Cardiac septum (tissue), 1 donor: ENCODE data around the gene KAZN. TPM values are rescaled to one million over a fixed set of nuclear protein-coding genes. Genes with fewer than 3 reads are reported as not detected.

ENCODE experiments used
- DNase-seq: peaks from one replicate; pipeline ENCODE4 v3.0.0-alpha.2; 2020; ENCODE audit warnings: low spot score
- intact Hi-C: fragments of 100-400 bp; cut with DNase I; formaldehyde crosslinking; loops from one replicate; pipeline ENCODE4 v1.14.0; 2022
- total RNA-seq: library from RNA; stranded (reverse); fragmentation: NEBNext Ultra II Directional; extraction: Animal tissue kit (Norgen Biotek cat#: 25700); gene quantifications from one replicate; pipeline ENCODE4 v1.2.1, GENCODE V29; 2021
- donor health status: DM: no; HTN: no; CAD: no.

The KAZN gene
- total RNA-seq, 1 donor from 2014 or later = 3.1 TPM

DNA sequence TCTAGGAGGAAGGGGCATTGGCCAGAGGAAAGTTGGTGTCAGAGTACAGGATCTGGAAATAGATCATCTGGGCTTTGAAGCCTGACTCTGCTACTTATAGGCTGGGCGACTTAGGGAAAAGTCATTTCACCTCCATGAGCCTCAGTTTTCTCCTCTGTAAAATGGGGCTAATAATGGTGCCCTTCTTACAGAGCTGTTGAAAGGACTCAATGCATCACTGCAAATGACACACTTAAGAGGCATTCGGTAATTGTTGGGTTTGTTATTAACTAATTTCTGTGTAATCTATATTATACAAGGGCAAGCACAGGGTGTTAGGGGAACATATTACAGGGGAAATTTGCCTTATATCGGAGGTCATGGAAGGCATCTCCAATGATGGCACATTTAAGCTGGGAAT is 96.1 kb downstream of the KAZN start:
- intact Hi-C loops = no loop called here
- DNase-seq = no peak

DNA sequence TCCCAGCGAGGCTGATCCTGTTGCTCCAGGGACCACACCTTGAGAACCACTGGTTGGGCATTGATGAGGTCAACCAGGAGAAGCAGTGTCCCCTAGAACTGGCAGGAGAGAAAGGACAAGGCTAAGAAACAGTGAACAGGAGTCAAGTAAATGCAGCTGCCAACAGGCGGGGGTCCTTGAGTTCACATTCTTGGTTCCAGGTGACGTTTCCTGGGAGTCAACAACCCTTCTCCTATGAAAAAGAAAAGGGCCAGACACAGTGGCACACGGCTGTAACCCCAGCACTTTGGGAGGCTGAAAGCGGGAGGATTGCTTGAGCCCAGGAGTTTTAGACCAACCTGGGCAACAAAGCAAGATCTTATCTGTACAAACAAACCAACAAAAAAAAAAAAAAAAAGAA is 98.3 kb downstream of the KAZN start:
- intact Hi-C loops = no loop called here
- no peak for DNase-seq

DNA sequence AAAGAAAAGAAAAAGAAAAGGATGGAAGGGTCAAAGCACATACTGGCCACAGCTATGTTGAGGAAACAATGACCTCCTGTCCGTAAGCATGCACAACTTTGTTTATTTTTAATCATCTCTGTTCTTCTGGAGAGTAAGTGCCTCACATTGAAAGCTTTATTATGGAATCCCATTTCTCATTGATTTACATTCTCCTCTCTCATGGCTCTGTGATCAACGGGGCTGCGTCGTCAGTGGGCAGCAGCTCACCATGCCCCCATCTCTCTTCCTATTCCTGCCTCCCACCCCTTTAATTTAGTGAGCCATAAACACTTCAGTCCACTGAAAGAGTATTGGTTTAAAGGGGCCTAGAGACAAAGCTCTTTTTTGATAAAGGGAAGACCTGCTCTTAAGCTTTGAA is 98.9 kb downstream of the KAZN start:
- intact Hi-C loops = no loop called here
- no peak for DNase-seq

DNA sequence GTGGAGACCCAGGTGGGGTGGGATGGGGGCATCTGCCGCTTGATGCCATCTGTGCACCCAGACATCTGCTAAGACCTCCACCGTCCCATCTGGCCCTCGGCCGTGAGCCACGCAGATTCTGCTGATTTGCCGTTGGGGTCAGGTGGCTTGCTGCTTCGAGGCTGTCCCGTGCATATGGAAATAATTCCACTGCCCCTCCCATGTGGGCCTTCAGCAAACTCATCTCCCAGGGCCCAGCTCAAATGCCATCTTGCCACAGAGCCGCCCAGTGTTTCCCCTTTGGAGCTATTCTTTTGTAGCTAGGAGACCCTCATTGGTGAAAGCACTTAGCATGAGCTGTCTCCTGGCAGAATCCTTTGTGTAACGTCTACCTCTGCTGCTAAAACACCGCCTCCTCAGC is 99.8 kb downstream of the KAZN start:
- intact Hi-C loops = no loop called here
- no peak for DNase-seq

DNA sequence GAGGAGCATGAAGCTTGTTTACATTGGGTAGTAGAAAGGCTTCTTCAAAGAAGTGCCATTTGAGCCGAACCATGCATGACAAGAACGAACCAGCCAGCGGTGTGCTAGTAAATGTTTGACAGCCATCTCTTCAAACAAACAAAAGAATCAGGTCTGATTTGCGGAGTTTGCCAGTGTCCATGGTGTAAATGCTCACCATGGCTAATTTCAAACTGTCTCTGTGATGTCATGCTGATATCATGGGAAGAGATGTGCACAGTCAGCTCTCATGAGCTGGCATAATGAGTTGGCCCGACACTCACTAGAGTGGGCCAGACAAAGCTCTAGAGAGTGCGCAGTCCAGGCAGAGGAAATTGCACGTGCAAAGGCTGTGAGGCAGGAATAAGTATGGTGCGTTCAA is 101.1 kb downstream of the KAZN start:
- intact Hi-C loops = no loop called here
- no peak for DNase-seq

DNA sequence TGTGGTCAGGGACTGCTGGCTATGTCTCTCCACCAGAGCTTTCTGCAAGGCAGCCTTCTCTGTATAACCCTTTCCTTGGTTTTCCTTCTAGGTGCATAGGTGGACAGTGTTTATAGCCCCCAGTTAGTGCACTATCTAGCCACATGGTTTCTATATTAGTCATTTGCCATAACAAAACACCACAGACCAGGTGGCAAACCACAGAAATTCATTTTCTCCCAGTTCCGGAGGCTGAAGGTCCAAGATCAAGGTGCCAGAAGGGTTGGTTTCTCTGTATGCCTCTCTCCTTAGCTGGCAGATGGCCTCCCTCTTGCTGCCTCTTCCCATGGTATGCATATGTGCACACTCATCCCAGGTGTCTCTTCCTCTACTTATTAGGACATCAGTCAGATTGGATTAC is 106.4 kb downstream of the KAZN start:
- intact Hi-C loops = no loop called here
- no peak for DNase-seq

DNA sequence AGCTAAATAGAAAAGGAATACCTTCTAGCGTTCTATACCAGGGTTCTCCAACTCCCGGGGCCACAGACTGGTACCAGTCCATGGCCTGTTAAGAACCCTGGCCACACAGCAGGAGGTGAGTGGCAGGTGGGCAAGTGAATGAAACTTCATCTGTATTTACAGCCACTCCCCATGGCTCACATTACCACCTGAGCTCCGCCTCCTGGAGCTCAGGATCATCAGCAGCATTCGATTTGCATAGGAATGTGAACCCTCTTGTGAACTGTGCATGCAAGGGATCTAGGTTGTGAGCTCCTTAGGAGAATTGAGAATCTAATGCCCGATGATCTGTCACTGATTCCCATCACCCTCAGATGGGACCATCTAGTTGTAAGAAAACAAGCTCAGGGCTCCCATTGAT is 107.3 kb downstream of the KAZN start:
- intact Hi-C loops = no loop called here
- no peak for DNase-seq

DNA sequence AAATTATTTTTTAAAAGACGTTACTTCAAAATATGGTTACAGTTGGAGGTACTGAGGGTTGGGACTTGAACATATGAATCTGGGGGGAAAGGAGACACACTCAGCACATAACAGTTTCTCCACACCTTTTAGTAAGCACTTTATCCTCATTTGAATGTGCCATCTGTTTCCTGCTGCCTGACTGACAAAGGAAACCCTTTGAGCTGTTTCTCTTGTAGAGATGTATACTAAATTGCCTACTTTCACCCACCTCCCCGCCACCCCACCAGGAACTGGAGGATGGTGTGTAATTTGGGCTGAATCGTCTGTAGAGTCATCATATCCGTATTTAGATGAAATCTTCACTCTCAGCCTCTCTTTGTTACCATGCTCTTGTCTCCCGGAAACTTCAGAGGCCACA is 108.1 kb downstream of the KAZN start:
- intact Hi-C loops = no loop called here
- no peak for DNase-seq

DNA sequence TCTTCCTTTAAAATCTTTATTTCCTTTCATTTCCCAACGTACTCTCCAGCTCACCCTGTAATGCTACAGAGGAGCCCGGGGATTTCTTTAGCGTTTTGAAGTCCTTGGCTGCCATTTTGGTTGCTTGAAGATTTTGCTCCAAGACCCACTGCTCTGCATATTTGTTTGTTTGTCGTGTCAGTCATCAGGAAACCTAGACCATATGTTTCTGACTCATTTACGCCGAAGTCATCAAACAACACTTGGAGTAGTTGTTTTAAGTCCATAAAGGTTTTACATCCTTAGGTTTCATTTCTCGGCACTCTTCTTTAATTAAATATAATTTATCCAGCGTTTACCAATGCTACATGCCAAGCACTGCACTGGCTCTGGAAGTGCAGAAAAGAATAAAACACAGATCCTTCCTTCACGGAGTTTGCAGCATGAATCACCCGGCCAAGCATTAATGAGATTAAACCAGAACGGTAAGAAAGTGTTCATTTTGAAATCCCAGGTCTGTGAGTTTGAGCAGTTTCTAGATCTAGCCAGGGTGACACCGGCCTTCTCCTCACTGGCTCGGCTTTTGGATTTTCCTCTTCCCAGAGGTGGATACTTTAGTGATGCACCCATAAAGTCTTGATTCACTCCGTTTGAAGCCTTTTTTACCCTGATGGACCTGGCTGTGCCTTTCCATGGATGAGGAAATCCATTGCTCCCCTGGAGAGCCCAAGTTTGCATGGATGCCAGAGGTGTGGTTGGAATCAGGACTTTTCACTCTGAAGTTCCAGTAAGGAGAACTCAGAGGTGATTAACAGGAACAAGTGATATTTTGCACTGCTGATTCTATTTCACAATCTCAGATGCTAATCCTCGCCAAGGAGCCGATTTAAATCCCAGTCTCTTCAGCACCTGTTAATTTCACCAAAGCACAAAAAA is 109.3 kb downstream of the KAZN start:
- no peak for DNase-seq
- intact Hi-C loops = no loop called here

DNA sequence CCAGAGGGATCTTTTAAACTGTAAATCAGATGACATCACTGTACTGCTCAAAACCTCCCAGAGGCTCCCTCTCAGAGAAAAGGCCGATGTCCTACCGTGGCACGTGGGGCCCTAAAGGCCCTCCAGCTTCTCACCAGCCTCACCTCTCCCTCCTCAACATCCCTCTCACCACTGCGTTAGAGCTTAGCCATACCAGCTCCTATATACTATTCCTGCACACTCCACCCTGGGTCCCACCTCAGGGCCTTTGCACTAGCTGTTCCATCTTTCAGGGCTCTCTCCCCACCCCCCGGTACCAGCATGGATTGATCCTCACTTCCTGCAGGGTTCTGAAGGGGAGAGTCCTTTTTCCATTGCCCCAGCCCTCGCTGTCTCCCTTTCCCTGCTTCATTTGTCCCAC is 111.8 kb downstream of the KAZN start:
- DNase-seq = no peak
- intact Hi-C loops = no loop called here

DNA sequence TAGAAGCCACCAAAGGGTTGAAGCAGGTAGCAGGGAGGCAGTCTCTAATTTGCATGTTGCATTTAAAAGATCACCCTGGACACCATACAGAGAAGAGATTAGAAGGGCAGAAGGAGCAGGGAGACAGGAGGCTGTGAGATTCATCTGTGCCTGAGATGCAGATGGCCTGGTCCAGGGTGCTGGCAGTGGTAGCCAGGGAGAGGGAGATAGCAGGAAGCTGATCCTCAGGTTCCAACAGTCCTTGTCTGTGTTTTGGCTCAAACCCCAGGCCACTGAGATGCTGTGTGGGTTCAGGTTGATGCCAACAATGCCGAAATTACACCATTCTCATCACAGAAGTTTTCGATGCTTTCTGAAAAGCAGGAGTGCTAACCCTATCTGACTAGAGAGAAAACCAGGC is 113.7 kb downstream of the KAZN start:
- DNase-seq = no peak
- intact Hi-C loops = no loop called here

DNA sequence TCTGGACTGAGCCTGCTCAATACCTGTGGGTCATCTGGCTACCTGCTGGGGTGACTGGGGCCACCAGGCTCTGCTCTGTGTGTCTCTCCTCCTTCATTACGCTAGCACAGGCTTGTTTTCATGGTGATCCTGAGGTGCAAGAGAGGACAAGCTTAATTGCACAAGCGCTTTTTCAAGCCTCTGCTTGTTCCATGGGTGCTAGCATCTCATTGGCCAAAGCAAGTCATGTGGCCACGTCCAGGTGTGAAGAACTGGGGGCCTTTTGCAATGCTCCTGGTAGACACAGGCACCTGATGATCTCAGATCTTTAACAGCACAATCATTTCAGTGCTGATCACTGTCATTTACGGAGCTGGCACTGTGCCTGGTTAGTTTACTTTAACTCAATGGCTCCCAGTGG is 114.6 kb downstream of the KAZN start:
- intact Hi-C loops = no loop called here
- DNase-seq = no peak

DNA sequence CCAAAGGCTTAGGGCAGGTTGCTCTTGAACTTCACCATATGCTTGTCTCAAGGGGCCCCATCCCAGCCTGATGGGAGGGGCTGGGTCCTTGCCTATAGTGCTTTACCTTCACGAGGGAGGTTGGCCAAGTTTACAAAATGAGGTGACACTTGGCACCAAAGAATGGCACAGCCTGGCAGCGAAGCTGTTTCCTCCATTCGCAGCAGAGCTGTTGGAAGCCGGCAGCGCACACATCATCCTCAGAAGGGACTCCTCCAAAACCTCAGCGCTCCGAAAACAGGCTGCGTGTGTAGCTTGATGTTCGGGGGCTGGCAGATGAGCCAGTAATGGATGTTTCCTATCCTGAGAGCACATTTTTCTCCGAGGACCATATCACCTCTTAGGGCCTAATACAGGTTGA is 116.8 kb downstream of the KAZN start:
- intact Hi-C loops = no loop called here

DNA sequence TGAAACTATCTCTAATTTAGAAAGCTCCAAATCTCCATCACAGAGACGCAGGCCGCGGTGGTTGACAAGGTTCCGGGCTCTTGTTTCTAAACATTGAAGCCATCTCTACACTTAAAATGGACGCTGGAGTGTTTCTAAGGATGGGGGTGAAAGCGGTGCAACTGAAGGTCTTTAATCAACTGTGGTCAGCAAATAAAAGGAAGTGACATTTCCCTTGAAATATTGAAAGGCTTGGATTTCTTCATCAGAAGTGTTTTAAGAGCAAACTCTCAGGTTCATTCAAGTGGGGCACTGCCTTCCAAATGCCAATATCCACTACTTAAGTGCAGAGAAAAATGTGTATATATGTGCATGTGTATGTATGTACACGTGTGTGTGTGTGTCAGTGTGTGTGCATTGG is 117.3 kb downstream of the KAZN start:
- no peak for DNase-seq
- intact Hi-C loops = no loop called here

More for the DNA sequence above, 116.8 kb downstream of the KAZN start:
- DNase-seq = no peak

DNA sequence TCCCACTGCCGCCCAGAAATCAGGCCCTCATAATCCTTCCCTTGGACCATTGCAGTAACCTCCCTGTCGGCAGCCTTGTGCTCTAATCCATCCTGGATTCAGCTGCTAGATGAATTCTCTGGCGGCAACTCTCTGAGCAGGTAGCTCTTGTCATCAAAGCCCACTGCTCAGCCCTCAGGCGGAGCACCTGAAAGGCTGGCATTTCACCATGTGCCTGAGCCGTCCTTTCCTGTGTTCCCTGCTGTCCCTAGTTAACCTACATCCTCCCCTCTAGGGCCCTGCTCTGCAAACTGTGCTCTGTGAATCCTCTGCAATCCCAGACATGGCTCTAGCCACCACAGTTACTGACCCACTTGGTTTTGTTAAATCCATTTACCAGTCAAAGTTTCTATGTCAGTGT is 118.0 kb downstream of the KAZN start:
- no peak for DNase-seq
- intact Hi-C loops = no loop called here

DNA sequence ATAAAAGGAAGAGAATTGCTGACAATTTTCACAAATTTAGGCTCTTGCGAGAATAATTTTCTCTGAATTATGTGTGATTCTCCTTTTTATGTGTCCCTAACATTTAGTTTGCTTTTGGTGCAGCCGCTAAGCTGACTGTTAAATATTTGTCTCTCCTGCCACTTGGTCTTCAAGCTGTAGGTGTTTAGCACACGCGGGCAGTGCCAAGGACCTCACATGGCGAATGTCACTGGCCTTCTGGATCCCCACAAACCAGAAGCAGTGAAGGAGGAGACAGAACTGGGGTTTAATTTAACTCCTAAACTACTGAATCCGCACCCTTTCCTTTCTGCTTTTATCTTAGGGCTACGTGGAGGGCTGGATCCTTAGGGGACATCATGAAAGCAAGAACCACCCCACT is 120.0 kb downstream of the KAZN start:
- intact Hi-C loops = no loop called here
- DNase-seq = no peak

DNA sequence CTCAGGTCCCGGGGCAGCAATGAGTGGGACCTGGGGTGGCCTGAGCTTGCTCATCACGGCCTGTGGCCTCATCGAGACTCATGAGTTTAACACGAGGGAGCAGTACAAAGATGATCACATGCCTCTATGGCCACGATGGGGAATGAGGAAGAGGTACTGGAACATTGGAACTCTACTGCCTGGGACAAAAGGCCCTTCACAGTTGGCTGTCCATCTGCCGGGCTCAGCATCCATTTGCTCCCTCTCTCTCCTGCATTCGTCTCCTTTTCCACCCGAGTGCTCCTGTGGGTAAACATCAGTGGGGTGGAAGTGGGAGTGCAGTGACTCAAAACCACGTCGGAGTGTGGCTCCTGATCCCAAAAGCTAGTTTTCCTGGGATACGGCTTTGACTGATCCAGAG is 124.9 kb downstream of the KAZN start:
- intact Hi-C loops = no loop called here
- DNase-seq = no peak

DNA sequence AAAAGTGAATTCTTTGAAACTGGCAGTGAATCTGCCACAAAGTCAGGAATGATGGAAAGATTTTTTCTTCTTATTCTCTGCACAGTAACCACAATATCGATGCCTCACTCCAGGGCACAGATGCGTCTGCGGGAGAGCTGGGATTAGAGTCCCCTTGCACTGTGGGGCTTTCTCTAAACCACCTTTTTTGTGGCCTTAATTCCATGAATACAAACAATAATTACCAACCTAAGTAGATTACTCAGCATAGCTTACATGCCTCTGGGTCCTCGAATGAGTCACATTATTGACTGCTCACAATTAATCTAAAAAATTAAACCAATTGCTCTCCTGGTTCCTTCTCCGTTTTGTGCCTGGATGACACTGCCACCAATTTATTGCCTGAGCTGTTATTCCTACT is 125.8 kb downstream of the KAZN start:
- DNase-seq = no peak
- intact Hi-C loops = no loop called here

DNA sequence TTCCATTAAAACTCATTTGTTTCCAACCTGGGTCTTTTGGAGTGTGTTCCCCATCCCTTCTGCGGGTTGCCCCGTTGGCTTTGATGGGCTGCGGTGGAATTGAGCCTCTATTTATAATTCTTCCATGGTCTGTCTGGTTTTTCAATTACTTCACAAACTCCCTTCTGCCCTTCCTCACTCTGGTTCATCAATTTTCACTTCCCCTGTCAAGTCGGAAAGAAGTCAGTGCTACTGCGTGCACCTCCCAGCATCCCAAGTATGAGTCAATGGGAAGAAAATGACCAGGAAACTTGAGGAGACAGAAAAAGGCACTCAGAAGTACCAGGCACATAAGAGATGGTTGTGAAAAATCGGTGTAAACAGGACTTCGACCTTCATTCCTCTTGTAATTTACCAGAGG is 126.2 kb downstream of the KAZN start:
- no peak for DNase-seq
- intact Hi-C loops = no loop called here

DNA sequence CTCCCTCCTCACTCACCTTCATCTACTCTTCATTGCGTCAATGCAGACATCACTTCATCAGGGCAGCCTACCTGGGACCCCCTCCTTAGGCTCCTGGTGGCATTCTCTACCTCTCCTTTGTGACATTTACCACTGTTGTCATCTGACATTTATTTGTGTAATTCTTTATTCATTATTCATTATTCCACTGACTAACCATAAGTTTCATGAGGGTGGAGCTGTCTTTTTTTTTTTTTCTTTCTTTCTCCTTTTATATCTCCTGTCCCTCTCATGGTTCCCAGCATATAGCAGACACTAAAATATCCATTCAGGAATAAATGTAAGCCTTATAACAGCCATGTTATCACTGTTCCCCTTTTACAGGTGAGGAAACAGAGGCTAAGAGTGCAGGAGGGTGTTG is 126.8 kb downstream of the KAZN start:
- intact Hi-C loops = no loop called here

DNA sequence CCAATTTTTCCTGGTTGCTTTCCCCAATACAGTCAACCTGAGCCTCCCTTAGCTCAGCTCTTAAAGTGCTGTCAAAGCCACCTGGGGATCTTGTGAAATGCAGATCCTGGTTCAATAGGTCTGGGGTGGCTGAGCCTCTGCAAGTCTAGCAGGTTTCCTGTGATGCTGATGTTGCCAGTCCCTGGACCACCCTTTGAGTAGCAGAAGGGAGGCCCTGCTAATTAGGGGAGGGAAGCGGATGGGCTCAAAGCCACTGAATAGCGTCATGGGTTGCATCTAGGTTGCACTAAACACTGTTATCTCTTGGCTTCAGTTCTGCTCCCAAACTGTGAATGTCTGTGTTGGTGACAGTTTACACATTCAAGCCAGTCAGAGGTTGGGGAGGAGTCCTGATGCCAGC is 127.2 kb downstream of the KAZN start:
- DNase-seq = no peak
- intact Hi-C loops = no loop called here

More for the DNA sequence above, 126.8 kb downstream of the KAZN start:
- no peak for DNase-seq

DNA sequence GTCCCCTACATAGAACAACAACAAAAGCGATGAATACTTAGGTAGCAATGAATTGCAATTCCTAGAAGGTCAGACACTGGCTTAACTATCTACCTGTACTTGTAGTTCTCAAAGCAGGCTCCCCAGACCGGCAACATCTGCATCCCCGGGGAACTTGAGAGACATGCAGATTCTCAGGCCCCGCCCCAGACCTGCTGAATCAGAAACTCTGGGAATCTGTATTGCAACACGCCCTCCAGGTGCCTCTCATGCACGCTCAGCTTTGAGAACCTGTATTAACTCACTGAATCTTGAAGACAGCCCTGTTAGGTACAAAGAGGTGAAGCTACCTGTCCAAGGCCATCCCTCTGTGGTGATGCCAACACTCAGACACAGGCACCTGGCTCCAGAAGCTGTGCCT is 128.1 kb downstream of the KAZN start:
- no peak for DNase-seq
- intact Hi-C loops = no loop called here
